ENCODE results near the gene CFAP73. TPM values are rescaled to one million over a fixed set of nuclear protein-coding genes. Genes with fewer than 3 reads are reported as not detected.
"Not testable (repeated sequence)": the region's sequence is repeated elsewhere in the genome, so short reads cannot be mapped to it uniquely, and the experiment has no call there.

The CFAP73 gene
- total and polyA plus RNA-seq, 10 donors, result 0.64 to 0.71 (median 0.70) TPM; not detected in 7

GRCh38 chr12:113115455-113116126 lies 33.9 kb upstream of the CFAP73 start:
- WGBS, 5 donors, result 80 to 90% (median 85%) methylated on average over 11 to 22 of the region's 22 CpGs
- Histone ChIP-seq H3K36me3 (no peaks in the 10 kb centered on the region), H3K9me3 (no peaks in the 10 kb centered on the region), H3K4me1 (no peaks in the 10 kb centered on the region), H3K27me3 (replicated peaks in 1 of 7) (peaks cover 0 to 18% (median 0%) of the 10 kb centered on the region in 7 donors), H3K27ac (no peak overlapping the region), H3K4me3 (no peak overlapping the region)
- intact Hi-C loops (cut with DNase I; ENCODE audit: low total_unique reads), result no loop called here
- no peak for DNase-seq
- TF ChIP-seq POLR2AphosphoS5 (IDR thresholded peaks at IDR 0.05) (no peak), POLR2A (IDR thresholded peaks at IDR 0.05) (no peak)
- TF ChIP-seq, protein P1, sequence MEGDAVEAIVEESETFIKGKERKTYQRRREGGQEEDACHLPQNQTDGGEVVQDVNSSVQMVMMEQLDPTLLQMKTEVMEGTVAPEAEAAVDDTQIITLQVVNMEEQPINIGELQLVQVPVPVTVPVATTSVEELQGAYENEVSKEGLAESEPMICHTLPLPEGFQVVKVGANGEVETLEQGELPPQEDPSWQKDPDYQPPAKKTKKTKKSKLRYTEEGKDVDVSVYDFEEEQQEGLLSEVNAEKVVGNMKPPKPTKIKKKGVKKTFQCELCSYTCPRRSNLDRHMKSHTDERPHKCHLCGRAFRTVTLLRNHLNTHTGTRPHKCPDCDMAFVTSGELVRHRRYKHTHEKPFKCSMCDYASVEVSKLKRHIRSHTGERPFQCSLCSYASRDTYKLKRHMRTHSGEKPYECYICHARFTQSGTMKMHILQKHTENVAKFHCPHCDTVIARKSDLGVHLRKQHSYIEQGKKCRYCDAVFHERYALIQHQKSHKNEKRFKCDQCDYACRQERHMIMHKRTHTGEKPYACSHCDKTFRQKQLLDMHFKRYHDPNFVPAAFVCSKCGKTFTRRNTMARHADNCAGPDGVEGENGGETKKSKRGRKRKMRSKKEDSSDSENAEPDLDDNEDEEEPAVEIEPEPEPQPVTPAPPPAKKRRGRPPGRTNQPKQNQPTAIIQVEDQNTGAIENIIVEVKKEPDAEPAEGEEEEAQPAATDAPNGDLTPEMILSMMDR (IDR thresholded peaks at IDR 0.05 in 8 of 11, conservative IDR thresholded peaks at IDR 0.05 in 3 of 11), result no peak

DNA sequence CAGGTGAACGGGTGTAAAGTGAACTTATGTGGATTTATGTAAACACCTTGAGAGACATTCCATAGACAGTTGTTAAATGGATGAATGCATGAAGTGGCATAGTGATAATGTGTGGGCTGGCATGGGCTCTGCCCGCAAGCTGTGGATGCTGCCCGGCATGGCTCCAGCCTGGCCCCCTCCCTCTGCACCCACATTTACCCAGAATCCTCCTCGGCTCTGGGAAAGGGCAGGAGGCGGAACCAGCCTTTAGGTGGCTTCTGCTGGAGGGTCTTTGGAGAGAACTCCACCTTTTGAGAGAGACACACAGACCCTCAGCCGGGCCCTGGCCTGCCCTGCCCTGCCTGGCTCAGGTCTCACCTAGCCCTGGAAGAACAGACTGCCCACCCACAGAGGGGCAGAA lies 32.6 kb upstream of the CFAP73 start:
- TF ChIP-seq POLR2AphosphoS5 (IDR thresholded peaks at IDR 0.05) (no peak), POLR2A (IDR thresholded peaks at IDR 0.05) (no peak)
- TF ChIP-seq, protein P1 (IDR thresholded peaks at IDR 0.05 in 8 of 11, conservative IDR thresholded peaks at IDR 0.05 in 3 of 11), result no peak
- no peaks in the 10 kb centered on the region for H3K36me3 ChIP-seq
- no peaks in the 10 kb centered on the region for H3K9me3 ChIP-seq
- H3K27me3 ChIP-seq (replicated peaks in 1 of 7), result peaks cover 0 to 17% (median 0%) of the 10 kb centered on the region in 7 donors
- H3K27ac ChIP-seq, result no peak overlapping the region
- no peak overlapping the region for H3K4me3 ChIP-seq
- no peak for DNase-seq
- 69 to 90% (median 75%) methylated on average over 6 of the region's 6 CpGs for WGBS, 5 donors
- no peaks in the 10 kb centered on the region for H3K4me1 ChIP-seq
- intact Hi-C loops (cut with DNase I; ENCODE audit: low total_unique reads), result no loop called here

DNA sequence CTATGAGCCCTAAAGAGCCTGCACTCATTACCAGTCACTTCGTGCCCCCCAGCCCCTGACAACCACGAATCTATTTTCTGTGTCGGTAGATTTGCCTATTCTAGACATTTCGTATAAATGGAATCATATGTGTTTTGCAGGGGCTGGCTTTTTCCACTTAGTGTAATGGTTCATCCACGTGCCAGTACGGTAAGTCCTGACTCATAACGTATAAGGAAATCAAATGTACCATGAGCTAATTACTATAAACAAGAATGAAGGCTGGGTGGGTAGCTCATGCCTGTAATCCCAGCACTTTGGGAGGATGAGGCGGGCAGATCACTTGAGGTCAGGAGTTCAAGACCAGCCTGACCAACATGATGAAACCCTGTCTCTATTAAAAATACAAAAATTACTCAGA lies 31.8 kb upstream of the CFAP73 start:
- H3K4me3 ChIP-seq; H3K36me3 ChIP-seq; H3K27ac ChIP-seq; H3K4me1 ChIP-seq; DNase-seq; intact Hi-C loops (cut with DNase I; ENCODE audit: low total_unique reads); H3K9me3 ChIP-seq: not testable (repeated sequence)
- 68 to 76% (median 71%) methylated on average over 8 of the region's 8 CpGs for WGBS, 5 donors
- peaks cover 0 to 13% (median 0%) of the 10 kb centered on the region in 7 donors for H3K27me3 ChIP-seq (replicated peaks in 1 of 7)

DNA sequence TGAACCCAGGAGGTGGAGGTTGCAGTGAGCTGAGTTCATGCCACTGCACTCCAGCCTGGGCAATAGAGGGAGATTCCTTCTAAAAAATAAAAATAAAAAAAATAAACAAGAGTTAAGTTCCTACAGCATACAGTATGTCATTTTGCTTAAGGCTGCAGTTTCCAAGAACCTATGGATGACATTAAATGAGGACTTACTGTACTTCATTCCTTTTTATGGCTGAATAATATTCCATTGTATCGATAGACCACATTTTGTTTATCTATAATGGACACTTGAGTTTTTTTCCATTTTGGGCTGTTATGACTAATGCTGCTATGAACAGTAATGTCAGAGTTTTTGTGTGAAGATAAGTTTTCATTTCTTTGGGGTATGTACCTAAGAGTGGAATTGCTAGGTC lies 31.4 kb upstream of the CFAP73 start:
- Histone ChIP-seq H3K27ac (no peak overlapping the region), H3K4me3 (no peak overlapping the region), H3K27me3 (replicated peaks in 1 of 7) (peaks cover 0 to 13% (median 0%) of the 10 kb centered on the region in 7 donors), H3K9me3 (peaks cover 0 to 9% (median 6%) of the 10 kb centered on the region in 8 donors), H3K36me3 (no peaks in the 10 kb centered on the region), H3K4me1 (no peaks in the 10 kb centered on the region)
- WGBS, 5 donors, result 91 to 100% (median 96%) methylated on average over 1 of the region's 1 CpG
- intact Hi-C loops (cut with DNase I; ENCODE audit: low total_unique reads), result no loop called here
- DNase-seq, result no peak
- TF ChIP-seq, protein P1 (IDR thresholded peaks at IDR 0.05 in 8 of 11, conservative IDR thresholded peaks at IDR 0.05 in 3 of 11), result no peak
- TF ChIP-seq POLR2A (IDR thresholded peaks at IDR 0.05) (no peak), POLR2AphosphoS5 (IDR thresholded peaks at IDR 0.05) (no peak)
